Progenitor cell of endocrine pancreas (in vitro differentiated cells): ENCODE measurements around the gene PLXDC2. TPM values are rescaled to one million over a fixed set of nuclear protein-coding genes. Genes with fewer than 3 reads are reported as not detected.

Experiments
- DNase-seq: peaks from one replicate; pipeline ENCODE4 v3.0.0; 2021; ENCODE audit warnings: low spot score; ENCODE audit not compliant: unreplicated experiment
- H3K27ac Mint-ChIP-seq: 2 replicates; pipeline ENCODE4 v1.8.0; 2021; ENCODE audit warnings: mild to moderate bottlenecking, moderate library complexity, mixed read lengths
- H3K27me3 Mint-ChIP-seq: 2 replicates; pipeline ENCODE4 v1.8.0; 2021; ENCODE audit warnings: mixed read lengths
- H3K36me3 Mint-ChIP-seq: 2 replicates; pipeline ENCODE4 v1.8.0; 2022; ENCODE audit warnings: mixed read lengths; ENCODE audit not compliant: insufficient read depth
- H3K4me1 Mint-ChIP-seq: 2 replicates; pipeline ENCODE4 v1.8.0; 2021; ENCODE audit warnings: low read depth, mixed read lengths
- H3K4me3 Mint-ChIP-seq: 2 replicates; pipeline ENCODE4 v1.8.0; 2021; ENCODE audit warnings: low read depth, mild to moderate bottlenecking, moderate library complexity, mixed read lengths
- H3K9me3 Mint-ChIP-seq: 2 replicates; pipeline ENCODE4 v1.8.0; 2021; ENCODE audit warnings: low read depth, mixed read lengths
- total RNA-seq: library from RNA; stranded (reverse); gene quantifications from 2 replicates; pipeline ENCODE4 v1.2.1, GENCODE V29; 2021
- TF ChIP-seq, protein P1 (sequence below): fragments of 200-600 bp; sonication (generic); IDR thresholded peaks from one replicate; pipeline ENCODE4 v1.5.0; 2021; ENCODE audit warnings: antibody characterized with exemption, mild to moderate bottlenecking; ENCODE audit not compliant: unreplicated experiment

PLXDC2 gene
- total RNA-seq, 1 donor from 2014 or later: 44.3 TPM

DNA sequence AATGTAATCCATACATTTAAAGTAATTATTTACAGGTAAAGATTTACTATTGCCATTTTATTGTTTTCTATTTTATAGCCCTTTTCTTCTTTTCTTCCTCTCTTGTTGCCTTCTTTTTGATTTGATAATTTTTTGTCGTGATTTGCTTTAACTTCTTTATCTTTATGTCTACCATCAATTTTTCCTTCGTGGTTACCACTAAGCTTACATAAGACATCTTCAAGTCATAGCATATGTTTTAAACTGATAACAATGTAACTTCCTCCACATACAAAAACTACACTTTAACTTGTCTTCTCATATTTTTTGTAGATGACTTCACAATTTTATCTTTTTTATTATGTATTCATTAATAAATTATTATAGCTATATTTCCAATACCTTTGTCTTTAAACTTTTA is 316.6 kb downstream of the PLXDC2 start:
- Mint-ChIP-seq H3K9me3 (peaks cover 44% of the 10 kb centered on the region), H3K36me3 (peaks cover 19% of the 10 kb centered on the region), H3K27ac (no peak overlapping the region), H3K4me1 (peaks cover 6% of the 10 kb centered on the region), H3K27me3 (no peaks in the 10 kb centered on the region), H3K4me3 (no peak overlapping the region)
- TF ChIP-seq, protein P1, sequence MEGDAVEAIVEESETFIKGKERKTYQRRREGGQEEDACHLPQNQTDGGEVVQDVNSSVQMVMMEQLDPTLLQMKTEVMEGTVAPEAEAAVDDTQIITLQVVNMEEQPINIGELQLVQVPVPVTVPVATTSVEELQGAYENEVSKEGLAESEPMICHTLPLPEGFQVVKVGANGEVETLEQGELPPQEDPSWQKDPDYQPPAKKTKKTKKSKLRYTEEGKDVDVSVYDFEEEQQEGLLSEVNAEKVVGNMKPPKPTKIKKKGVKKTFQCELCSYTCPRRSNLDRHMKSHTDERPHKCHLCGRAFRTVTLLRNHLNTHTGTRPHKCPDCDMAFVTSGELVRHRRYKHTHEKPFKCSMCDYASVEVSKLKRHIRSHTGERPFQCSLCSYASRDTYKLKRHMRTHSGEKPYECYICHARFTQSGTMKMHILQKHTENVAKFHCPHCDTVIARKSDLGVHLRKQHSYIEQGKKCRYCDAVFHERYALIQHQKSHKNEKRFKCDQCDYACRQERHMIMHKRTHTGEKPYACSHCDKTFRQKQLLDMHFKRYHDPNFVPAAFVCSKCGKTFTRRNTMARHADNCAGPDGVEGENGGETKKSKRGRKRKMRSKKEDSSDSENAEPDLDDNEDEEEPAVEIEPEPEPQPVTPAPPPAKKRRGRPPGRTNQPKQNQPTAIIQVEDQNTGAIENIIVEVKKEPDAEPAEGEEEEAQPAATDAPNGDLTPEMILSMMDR: no peak
- no peak for DNase-seq

DNA sequence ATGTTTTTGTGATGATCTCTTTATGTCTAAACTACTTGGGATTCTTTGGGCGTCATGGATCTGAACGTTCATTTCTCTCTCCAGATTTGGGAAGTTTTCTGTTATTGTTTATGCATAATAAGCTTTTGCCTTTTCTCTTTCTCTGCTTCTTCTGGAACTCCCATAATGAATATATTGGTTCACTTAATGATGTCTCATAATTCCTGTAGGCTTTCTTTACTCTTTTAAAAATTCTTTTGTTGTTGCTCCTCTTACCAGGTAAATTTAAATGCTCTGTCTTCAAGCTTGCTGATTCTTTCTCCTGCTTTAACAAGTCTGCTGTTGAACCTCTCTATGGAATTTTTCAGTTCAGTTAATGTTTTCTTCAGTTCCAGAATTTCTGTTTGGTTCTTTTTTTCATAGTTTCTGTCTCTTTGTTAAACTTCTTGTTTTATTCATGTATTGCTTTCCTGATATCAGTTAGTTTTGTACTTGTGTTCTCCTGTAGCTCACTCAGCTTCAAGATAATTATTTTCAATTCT is 317.5 kb downstream of the PLXDC2 start:
- Mint-ChIP-seq H3K27ac (no peak overlapping the region), H3K4me3 (no peak overlapping the region), H3K27me3 (no peaks in the 10 kb centered on the region), H3K36me3 (peaks cover 16% of the 10 kb centered on the region), H3K9me3 (peaks cover 40% of the 10 kb centered on the region), H3K4me1 (peaks cover 6% of the 10 kb centered on the region)
- no peak for DNase-seq
- TF ChIP-seq, protein P1: no peak

DNA sequence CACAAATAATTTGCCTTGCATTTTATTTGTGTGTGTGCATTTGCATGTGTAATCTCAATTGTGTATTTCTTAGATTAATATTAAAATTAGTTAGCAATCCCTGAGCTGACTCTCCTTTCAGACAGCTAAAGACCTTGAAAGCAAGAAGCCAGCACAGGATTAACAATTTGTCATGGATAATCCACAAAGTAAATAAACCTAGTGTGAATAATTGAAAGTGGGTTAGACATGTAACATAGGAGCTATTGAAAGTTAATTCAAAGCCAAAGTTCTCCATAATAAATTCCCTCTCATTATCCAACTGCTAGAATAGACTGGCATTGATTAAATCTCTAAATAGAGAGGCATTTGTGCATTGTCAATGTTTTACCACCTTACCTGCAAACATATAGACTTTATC is 326.1 kb downstream of the PLXDC2 start:
- no peak overlapping the region for H3K27ac Mint-ChIP-seq
- no peak overlapping the region for H3K4me3 Mint-ChIP-seq
- H3K36me3 Mint-ChIP-seq: peaks cover 6% of the 10 kb centered on the region
- H3K27me3 Mint-ChIP-seq: no peaks in the 10 kb centered on the region
- no peaks in the 10 kb centered on the region for H3K9me3 Mint-ChIP-seq
- TF ChIP-seq, protein P1: no peak
- DNase-seq: no peak
- peaks cover 28% of the 10 kb centered on the region for H3K4me1 Mint-ChIP-seq

DNA sequence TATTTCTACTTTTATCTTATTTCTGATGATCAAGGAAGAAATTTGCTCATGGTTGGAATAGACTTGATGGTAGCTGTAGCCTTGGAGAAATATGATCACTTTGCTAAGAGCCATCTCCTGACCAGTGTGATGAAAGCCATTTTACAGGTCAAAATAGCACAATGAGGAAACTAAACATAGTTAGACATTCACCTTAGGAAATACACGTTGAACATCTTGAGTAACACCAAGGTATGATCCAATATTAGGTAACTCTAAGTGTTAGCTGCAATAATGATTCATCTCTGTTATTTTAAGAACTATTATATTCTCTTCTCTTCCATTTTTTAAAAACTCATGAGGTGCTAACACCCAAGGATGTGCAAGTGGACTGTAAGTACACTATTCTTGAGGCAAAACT is 328.0 kb downstream of the PLXDC2 start:
- Mint-ChIP-seq H3K27me3 (no peaks in the 10 kb centered on the region), H3K27ac (no peak overlapping the region), H3K36me3 (peaks cover 3% of the 10 kb centered on the region), H3K9me3 (no peaks in the 10 kb centered on the region), H3K4me1 (peaks cover 43% of the 10 kb centered on the region), H3K4me3 (no peak overlapping the region)
- TF ChIP-seq, protein P1: no peak
- DNase-seq: no peak

DNA sequence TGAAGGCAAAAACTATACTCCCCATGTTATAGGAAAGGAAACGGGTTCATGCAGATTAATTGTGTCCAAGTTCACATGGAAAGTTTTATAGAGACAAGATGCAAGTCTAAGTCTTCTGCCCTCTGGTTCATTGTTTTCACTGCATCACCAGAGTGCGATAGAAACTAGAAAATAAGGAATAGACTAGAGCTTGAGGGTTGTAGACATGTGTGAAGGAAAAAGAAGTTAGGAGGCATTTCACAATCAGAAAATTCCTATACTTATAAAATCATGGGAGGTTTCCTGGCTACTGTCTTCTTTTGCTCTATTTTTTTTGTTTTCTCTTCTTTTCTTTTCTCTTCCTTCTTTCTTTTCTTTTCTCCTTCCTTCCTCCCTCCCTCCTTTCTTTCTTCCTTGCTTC is 329.8 kb downstream of the PLXDC2 start:
- TF ChIP-seq, protein P1: no peak
- Mint-ChIP-seq H3K4me1 (peaks cover 46% of the 10 kb centered on the region), H3K4me3 (no peak overlapping the region)

More for the DNA sequence above, 329.8 kb downstream of the PLXDC2 start:
- Mint-ChIP-seq H3K36me3 (peaks cover 3% of the 10 kb centered on the region), H3K27me3 (no peaks in the 10 kb centered on the region), H3K27ac (no peak overlapping the region), H3K9me3 (peaks cover 3% of the 10 kb centered on the region)
- DNase-seq: no peak
